CD4-positive, CD25-positive, alpha-beta regulatory T cell (primary cell): Measurements from ENCODE around the gene EPB41L4B. TPM values are rescaled to one million over a fixed set of nuclear protein-coding genes. Genes with fewer than 3 reads are reported as not detected.

Experiments used
- ATAC-seq, 2 donors: fragments of 150-1000 bp; cut with Tn5 transposase; one replicate each; pipeline ENCODE4 v1.10.0; 2021; ENCODE audit warnings: low read depth in 2 of 2, moderate number of reproducible peaks in 2 of 2, moderate library complexity in 1 of 2
- DNase-seq, 3 donors: peaks; one replicate each; pipeline versions ENCODE4 v3.0.0 to v3.0.0-alpha.2; 2012 to 2022; ENCODE audit warnings: mixed read lengths in 1 of 3
- H3K27ac ChIP-seq: one replicate; pipeline ENCODE4 v1.7.0; 2013; ENCODE audit warnings: mild to moderate bottlenecking, low read length; ENCODE audit not compliant: insufficient read depth, poor library complexity, severe bottlenecking
- H3K27me3 ChIP-seq: one replicate; pipeline ENCODE4 v1.7.0; 2013; ENCODE audit warnings: low read length; ENCODE audit not compliant: control insufficient read depth, insufficient read depth
- H3K36me3 ChIP-seq: one replicate; pipeline ENCODE4 v1.7.0; 2013; ENCODE audit warnings: mild to moderate bottlenecking, low read length, moderate library complexity; ENCODE audit not compliant: control insufficient read depth, insufficient read depth
- H3K4me1 ChIP-seq: 2 replicates; pipeline ENCODE4 v1.7.0; 2013; ENCODE audit warnings: mild to moderate bottlenecking, low read length; ENCODE audit not compliant: insufficient read depth, control insufficient read depth, poor library complexity, severe bottlenecking
- H3K4me3 ChIP-seq: one replicate; pipeline ENCODE4 v1.7.0; 2013; ENCODE audit warnings: low read depth, mild to moderate bottlenecking, low read length, moderate library complexity
- H3K9me3 ChIP-seq, 2 experiments: 1 replicate in 1 of 2; 2 replicates in 1 of 2; pipeline ENCODE4 v1.7.0; 2013; ENCODE audit warnings: low read length in 2 of 2, mild to moderate bottlenecking in 1 of 2, moderate library complexity in 1 of 2; ENCODE audit not compliant: control insufficient read depth in 2 of 2
- H3K27ac Mint-ChIP-seq, 3 donors: one replicate each; pipeline ENCODE4 v1.8.0; 2020 to 2022; ENCODE audit warnings: mild to moderate bottlenecking in 3 of 3, mixed read lengths in 3 of 3, moderate library complexity in 2 of 3
- H3K27me3 Mint-ChIP-seq: one replicate; pipeline ENCODE4 v1.8.0; 2022; ENCODE audit warnings: mild to moderate bottlenecking, mixed read lengths
- H3K36me3 Mint-ChIP-seq: one replicate; pipeline ENCODE4 v1.8.0; 2020; ENCODE audit warnings: mixed read lengths
- H3K4me1 Mint-ChIP-seq, 4 donors: one replicate each; pipeline ENCODE4 v1.8.0; 2020 to 2022; ENCODE audit warnings: mixed read lengths in 4 of 4, mild to moderate bottlenecking in 1 of 4
- H3K4me3 Mint-ChIP-seq, 4 donors: one replicate each; pipeline ENCODE4 v1.8.0; 2020 to 2022; ENCODE audit warnings: mild to moderate bottlenecking in 4 of 4, mixed read lengths in 4 of 4, moderate library complexity in 3 of 4
- H3K9me3 Mint-ChIP-seq, 7 donors: one replicate each; pipeline ENCODE4 v1.8.0; 2020 to 2022; ENCODE audit warnings: mixed read lengths in 7 of 7, mild to moderate bottlenecking in 3 of 7, moderate library complexity in 2 of 7
- polyA plus RNA-seq, 4 donors: library from polyadenylated mRNA; unstranded; fragments of 300-500 nt; fragmentation: Illumina TruSeq; gene quantifications; one replicate each; pipeline ENCODE4 v1.2.3, GENCODE V29; 2021
- total RNA-seq: library from RNA; stranded (reverse); gene quantifications from one replicate; pipeline ENCODE4 v1.2.3, GENCODE V29; 2022

The EPB41L4B gene
- total and polyA plus RNA-seq, 5 donors from 2014 or later, result not detected

- Histone ChIP-seq H3K27me3 (no peaks in the 10 kb centered on the region), H3K9me3 (no peaks in the 10 kb centered on the region), H3K36me3 (no peaks in the 10 kb centered on the region), H3K27ac (no peak overlapping the region), H3K4me3 (no peak overlapping the region), H3K4me1 (no peaks in the 10 kb centered on the region)
- Mint-ChIP-seq H3K27ac (no peak overlapping the region), H3K27me3 (peaks cover under 1% of the 10 kb centered on the region), H3K36me3 (no peaks in the 10 kb centered on the region), H3K4me3 (no peak overlapping the region), H3K4me1 (peaks cover 0 to 4% (median 0%) of the 10 kb centered on the region in 4 donors), H3K9me3 (peaks cover 0 to 1% (median 0%) of the 10 kb centered on the region in 7 donors)
- ATAC-seq (no peak), DNase-seq (no peak)
Measured at GRCh38 chr9:109186857-109187520, 133.9 kb downstream of the EPB41L4B start.

- H3K4me3 Mint-ChIP-seq, result no peak overlapping the region
- H3K9me3 Mint-ChIP-seq, result peaks cover 0 to 1% (median 0%) of the 10 kb centered on the region in 7 donors
- H3K36me3 Mint-ChIP-seq, result no peaks in the 10 kb centered on the region
- peaks cover 2% of the 10 kb centered on the region for H3K27me3 ChIP-seq
- H3K4me3 ChIP-seq, result no peak overlapping the region
- peak in 1 of 3 donors; percentile 13 for DNase-seq
- peaks cover 0 to 19% (median 3%) of the 10 kb centered on the region in 4 donors for H3K4me1 Mint-ChIP-seq
- H3K27ac ChIP-seq, result no peak overlapping the region
- H3K27ac Mint-ChIP-seq, result no peak overlapping the region
- ATAC-seq, result no peak
- H3K4me1 ChIP-seq, result peaks cover 3% of the 10 kb centered on the region
- no peaks in the 10 kb centered on the region for H3K9me3 ChIP-seq
- peaks cover 19% of the 10 kb centered on the region for H3K27me3 Mint-ChIP-seq
- H3K36me3 ChIP-seq, result no peaks in the 10 kb centered on the region
Measured at GRCh38 chr9:109182940-109183798, 137.7 kb downstream of the EPB41L4B start.

GRCh38 chr9:109182550-109182939 lies 138.3 kb downstream of the EPB41L4B start:
- peaks cover 3% of the 10 kb centered on the region for H3K4me1 ChIP-seq
- peaks cover 2% of the 10 kb centered on the region for H3K27me3 ChIP-seq
- ATAC-seq (no peak), DNase-seq (no peak)
- Mint-ChIP-seq H3K27ac (no peak overlapping the region), H3K27me3 (peaks cover 20% of the 10 kb centered on the region), H3K36me3 (no peaks in the 10 kb centered on the region), H3K4me1 (peaks cover 0 to 19% (median 3%) of the 10 kb centered on the region in 4 donors), H3K4me3 (no peak overlapping the region), H3K9me3 (peaks cover 0 to 1% (median 0%) of the 10 kb centered on the region in 7 donors)
- no peaks in the 10 kb centered on the region for H3K9me3 ChIP-seq
- no peak overlapping the region for H3K27ac ChIP-seq
- H3K36me3 ChIP-seq, result no peaks in the 10 kb centered on the region
- no peak overlapping the region for H3K4me3 ChIP-seq

- no peaks in the 10 kb centered on the region for H3K36me3 ChIP-seq
- H3K27me3 ChIP-seq, result peaks cover 2% of the 10 kb centered on the region
- H3K9me3 Mint-ChIP-seq, result peaks cover 0 to 1% (median 0%) of the 10 kb centered on the region in 7 donors
- H3K36me3 Mint-ChIP-seq, result no peaks in the 10 kb centered on the region
- H3K9me3 ChIP-seq, result no peaks in the 10 kb centered on the region
- ATAC-seq (peak; percentile 41 to 66), DNase-seq (peak in 2 of 3 donors; percentile 30 to 80)
- H3K4me3 ChIP-seq, result no peak overlapping the region
- H3K4me3 Mint-ChIP-seq, result peak overlapping the region in 1 of 4 donors; percentile 28
- H3K27ac ChIP-seq, result no peak overlapping the region
- H3K27ac Mint-ChIP-seq, result peak overlapping the region in 1 of 3 donors; percentile 25
- H3K27me3 Mint-ChIP-seq, result peaks cover 25% of the 10 kb centered on the region
- peaks cover 3% of the 10 kb centered on the region for H3K4me1 ChIP-seq
- H3K4me1 Mint-ChIP-seq, result peaks cover 0 to 19% (median 3%) of the 10 kb centered on the region in 4 donors
Measured at GRCh38 chr9:109181284-109181683, 139.6 kb downstream of the EPB41L4B start.

- ATAC-seq (no peak), DNase-seq (no peak)
- Histone ChIP-seq H3K4me1 (peaks cover 3% of the 10 kb centered on the region), H3K36me3 (no peaks in the 10 kb centered on the region), H3K27ac (no peak overlapping the region), H3K9me3 (no peaks in the 10 kb centered on the region), H3K27me3 (peaks cover 2% of the 10 kb centered on the region), H3K4me3 (no peak overlapping the region)
- H3K9me3 Mint-ChIP-seq, result peaks cover 0 to 1% (median 0%) of the 10 kb centered on the region in 7 donors
- H3K27me3 Mint-ChIP-seq, result peaks cover 25% of the 10 kb centered on the region
- no peaks in the 10 kb centered on the region for H3K36me3 Mint-ChIP-seq
- no peak overlapping the region for H3K4me3 Mint-ChIP-seq
- H3K27ac Mint-ChIP-seq, result peak overlapping the region in 1 of 3 donors; percentile 37
- peaks cover 0 to 19% (median 3%) of the 10 kb centered on the region in 4 donors for H3K4me1 Mint-ChIP-seq
Measured at GRCh38 chr9:109179801-109180523, 140.9 kb downstream of the EPB41L4B start.

- Histone ChIP-seq H3K9me3 (no peaks in the 10 kb centered on the region), H3K27ac (no peak overlapping the region), H3K27me3 (peaks cover 4% of the 10 kb centered on the region), H3K36me3 (no peaks in the 10 kb centered on the region), H3K4me3 (no peak overlapping the region), H3K4me1 (peaks cover 3% of the 10 kb centered on the region)
- ATAC-seq (no peak), DNase-seq (no peak)
- H3K27ac Mint-ChIP-seq, result no peak overlapping the region
- H3K4me1 Mint-ChIP-seq, result peaks cover 0 to 15% (median 3%) of the 10 kb centered on the region in 4 donors
- no peaks in the 10 kb centered on the region for H3K9me3 Mint-ChIP-seq
- H3K27me3 Mint-ChIP-seq, result peaks cover 25% of the 10 kb centered on the region
- H3K36me3 Mint-ChIP-seq, result no peaks in the 10 kb centered on the region
- no peak overlapping the region for H3K4me3 Mint-ChIP-seq
Measured at GRCh38 chr9:109176963-109177362, 143.9 kb downstream of the EPB41L4B start.

- H3K27me3 ChIP-seq, result peaks cover 4% of the 10 kb centered on the region
- Mint-ChIP-seq H3K9me3 (no peaks in the 10 kb centered on the region), H3K27me3 (peaks cover 28% of the 10 kb centered on the region), H3K4me3 (no peak overlapping the region), H3K4me1 (peaks cover 0 to 9% (median 2%) of the 10 kb centered on the region in 4 donors), H3K36me3 (no peaks in the 10 kb centered on the region), H3K27ac (no peak overlapping the region)
- no peak overlapping the region for H3K27ac ChIP-seq
- no peak for ATAC-seq
- no peak for DNase-seq
- H3K4me1 ChIP-seq, result peaks cover 3% of the 10 kb centered on the region
- no peak overlapping the region for H3K4me3 ChIP-seq
- H3K9me3 ChIP-seq, result no peaks in the 10 kb centered on the region
- no peaks in the 10 kb centered on the region for H3K36me3 ChIP-seq
Measured at GRCh38 chr9:109176386-109176785, 144.5 kb downstream of the EPB41L4B start.
